Ishikawa (cell line): ENCODE results near the gene SYDE1.

Experiments used
- CEBPB ChIP-seq: IDR thresholded peaks from 2 replicates; pipeline ENCODE4 v1.6.1; 2012
- CREB1 ChIP-seq: IDR thresholded peaks from 2 replicates; pipeline ENCODE4 v1.6.1; 2012; ENCODE audit warnings: low read depth
- EGR1 ChIP-seq: IDR thresholded peaks from 2 replicates; pipeline ENCODE4 v1.6.1; 2012
- EP300 ChIP-seq: IDR thresholded peaks from 2 replicates; pipeline ENCODE4 v1.6.1; 2012; ENCODE audit warnings: borderline replicate concordance
- FOXM1 ChIP-seq: IDR thresholded peaks from 2 replicates; pipeline ENCODE4 v1.6.1; 2012; ENCODE audit warnings: low read depth, borderline replicate concordance
- NFIC ChIP-seq: IDR thresholded peaks from 2 replicates; pipeline ENCODE4 v1.6.1; 2012
- RAD21 ChIP-seq: IDR thresholded peaks from 2 replicates; pipeline ENCODE4 v1.6.1; 2012; ENCODE audit warnings: low read depth
- TAF1 ChIP-seq: IDR thresholded peaks from 2 replicates; pipeline ENCODE4 v1.6.1; 2012; ENCODE audit warnings: low read depth, mild to moderate bottlenecking
- TCF12 ChIP-seq: IDR thresholded peaks from 2 replicates; pipeline ENCODE4 v1.6.1; 2012; ENCODE audit warnings: low read depth
- TEAD4 ChIP-seq: IDR thresholded peaks from 2 replicates; pipeline ENCODE4 v1.6.1; 2012
- USF1 ChIP-seq: IDR thresholded peaks from 2 replicates; pipeline ENCODE4 v1.6.1; 2012
- YY1 ChIP-seq: IDR thresholded peaks from 2 replicates; pipeline ENCODE4 v1.6.1; 2012; ENCODE audit warnings: low read depth
- ZBTB7A ChIP-seq: IDR thresholded peaks from 2 replicates; pipeline ENCODE4 v1.6.1; 2012; ENCODE audit warnings: low read depth
- TF ChIP-seq, protein P1 (sequence below): IDR thresholded peaks from 2 replicates; pipeline ENCODE4 v1.6.1; 2012
- TF ChIP-seq, protein P2 (sequence below): IDR thresholded peaks from 2 replicates; pipeline ENCODE4 v1.6.1; 2012; ENCODE audit warnings: low read depth, mild to moderate bottlenecking

The SYDE1 gene

GRCh38 chr19:15120135-15121026, 13.2 kb downstream of the SYDE1 start:
- TF ChIP-seq EP300, result no peak
- TF ChIP-seq, protein P1, sequence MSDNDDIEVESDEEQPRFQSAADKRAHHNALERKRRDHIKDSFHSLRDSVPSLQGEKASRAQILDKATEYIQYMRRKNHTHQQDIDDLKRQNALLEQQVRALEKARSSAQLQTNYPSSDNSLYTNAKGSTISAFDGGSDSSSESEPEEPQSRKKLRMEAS, result no peak
- TF ChIP-seq EGR1, result no peak
- no peak for TF ChIP-seq ZBTB7A
- no peak for TF ChIP-seq USF1
- TF ChIP-seq CREB1, result no peak
- TF ChIP-seq YY1, result no peak
- TF ChIP-seq NFIC, result no peak
- TF ChIP-seq TCF12, result no peak
- TF ChIP-seq TAF1, result no peak
- TF ChIP-seq, protein P2, sequence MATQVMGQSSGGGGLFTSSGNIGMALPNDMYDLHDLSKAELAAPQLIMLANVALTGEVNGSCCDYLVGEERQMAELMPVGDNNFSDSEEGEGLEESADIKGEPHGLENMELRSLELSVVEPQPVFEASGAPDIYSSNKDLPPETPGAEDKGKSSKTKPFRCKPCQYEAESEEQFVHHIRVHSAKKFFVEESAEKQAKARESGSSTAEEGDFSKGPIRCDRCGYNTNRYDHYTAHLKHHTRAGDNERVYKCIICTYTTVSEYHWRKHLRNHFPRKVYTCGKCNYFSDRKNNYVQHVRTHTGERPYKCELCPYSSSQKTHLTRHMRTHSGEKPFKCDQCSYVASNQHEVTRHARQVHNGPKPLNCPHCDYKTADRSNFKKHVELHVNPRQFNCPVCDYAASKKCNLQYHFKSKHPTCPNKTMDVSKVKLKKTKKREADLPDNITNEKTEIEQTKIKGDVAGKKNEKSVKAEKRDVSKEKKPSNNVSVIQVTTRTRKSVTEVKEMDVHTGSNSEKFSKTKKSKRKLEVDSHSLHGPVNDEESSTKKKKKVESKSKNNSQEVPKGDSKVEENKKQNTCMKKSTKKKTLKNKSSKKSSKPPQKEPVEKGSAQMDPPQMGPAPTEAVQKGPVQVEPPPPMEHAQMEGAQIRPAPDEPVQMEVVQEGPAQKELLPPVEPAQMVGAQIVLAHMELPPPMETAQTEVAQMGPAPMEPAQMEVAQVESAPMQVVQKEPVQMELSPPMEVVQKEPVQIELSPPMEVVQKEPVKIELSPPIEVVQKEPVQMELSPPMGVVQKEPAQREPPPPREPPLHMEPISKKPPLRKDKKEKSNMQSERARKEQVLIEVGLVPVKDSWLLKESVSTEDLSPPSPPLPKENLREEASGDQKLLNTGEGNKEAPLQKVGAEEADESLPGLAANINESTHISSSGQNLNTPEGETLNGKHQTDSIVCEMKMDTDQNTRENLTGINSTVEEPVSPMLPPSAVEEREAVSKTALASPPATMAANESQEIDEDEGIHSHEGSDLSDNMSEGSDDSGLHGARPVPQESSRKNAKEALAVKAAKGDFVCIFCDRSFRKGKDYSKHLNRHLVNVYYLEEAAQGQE, result no peak

- TF ChIP-seq, protein P2, result no peak
- TF ChIP-seq RAD21, result no peak
Observed at GRCh38 chr19:15122331-15123030, 15.3 kb downstream of the SYDE1 start.

- TF ChIP-seq CEBPB (no peak), TAF1 (no peak), CREB1 (no peak), EGR1 (no peak), TCF12 (no peak), YY1 (no peak), FOXM1 (no peak), EP300 (no peak), RAD21 (no peak), USF1 (no peak), TEAD4 (no peak), NFIC (no peak), ZBTB7A (no peak)
- TF ChIP-seq, protein P1, result no peak
- TF ChIP-seq, protein P2, result no peak
Observed at GRCh38 chr19:15123031-15123890, 16.1 kb downstream of the SYDE1 start.
